Activated gamma-delta T cell (primary cell): ENCODE data around the gene TNPO3.
"Not testable (repeated sequence)": the region's sequence is repeated elsewhere in the genome, so short reads cannot be mapped to it uniquely, and the experiment has no call there.

Experiments used
- DNase-seq: peaks from one replicate; lab custom pipeline; 2025; lab: John Stamatoyannopoulos, UW

Gene TNPO3

DNA sequence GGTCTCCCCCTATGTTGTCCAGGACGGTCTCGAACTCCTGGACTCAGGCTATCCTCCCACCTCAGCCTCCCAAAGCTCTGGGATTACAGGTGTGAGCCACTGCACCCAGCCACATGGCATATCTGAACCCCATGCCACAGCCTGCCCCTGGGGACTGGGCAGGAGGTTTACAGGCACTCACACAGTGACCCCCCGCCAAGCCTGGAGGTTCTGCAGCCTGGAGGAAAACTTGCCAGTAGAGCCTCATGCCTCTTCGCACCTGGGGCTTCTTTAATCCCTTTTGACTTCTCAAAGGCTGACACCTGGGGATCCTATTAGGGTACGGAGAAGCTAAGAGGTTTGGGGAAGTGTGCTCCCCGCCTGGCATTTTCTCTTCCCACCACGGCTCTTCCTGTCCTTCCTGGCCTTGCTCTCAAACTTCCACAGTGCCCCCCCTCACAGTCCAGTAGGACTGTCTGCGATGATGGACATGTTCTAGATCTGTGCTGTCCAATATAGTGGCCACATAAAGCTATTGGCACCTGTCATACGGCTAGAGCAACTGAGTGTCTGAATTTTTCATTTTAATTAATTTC lies 133.0 kb downstream of the TNPO3 start:
- DNase-seq, result no peak

- no peak for DNase-seq
Measured at GRCh38 chr7:128920913-128921582, 133.9 kb downstream of the TNPO3 start.

DNA sequence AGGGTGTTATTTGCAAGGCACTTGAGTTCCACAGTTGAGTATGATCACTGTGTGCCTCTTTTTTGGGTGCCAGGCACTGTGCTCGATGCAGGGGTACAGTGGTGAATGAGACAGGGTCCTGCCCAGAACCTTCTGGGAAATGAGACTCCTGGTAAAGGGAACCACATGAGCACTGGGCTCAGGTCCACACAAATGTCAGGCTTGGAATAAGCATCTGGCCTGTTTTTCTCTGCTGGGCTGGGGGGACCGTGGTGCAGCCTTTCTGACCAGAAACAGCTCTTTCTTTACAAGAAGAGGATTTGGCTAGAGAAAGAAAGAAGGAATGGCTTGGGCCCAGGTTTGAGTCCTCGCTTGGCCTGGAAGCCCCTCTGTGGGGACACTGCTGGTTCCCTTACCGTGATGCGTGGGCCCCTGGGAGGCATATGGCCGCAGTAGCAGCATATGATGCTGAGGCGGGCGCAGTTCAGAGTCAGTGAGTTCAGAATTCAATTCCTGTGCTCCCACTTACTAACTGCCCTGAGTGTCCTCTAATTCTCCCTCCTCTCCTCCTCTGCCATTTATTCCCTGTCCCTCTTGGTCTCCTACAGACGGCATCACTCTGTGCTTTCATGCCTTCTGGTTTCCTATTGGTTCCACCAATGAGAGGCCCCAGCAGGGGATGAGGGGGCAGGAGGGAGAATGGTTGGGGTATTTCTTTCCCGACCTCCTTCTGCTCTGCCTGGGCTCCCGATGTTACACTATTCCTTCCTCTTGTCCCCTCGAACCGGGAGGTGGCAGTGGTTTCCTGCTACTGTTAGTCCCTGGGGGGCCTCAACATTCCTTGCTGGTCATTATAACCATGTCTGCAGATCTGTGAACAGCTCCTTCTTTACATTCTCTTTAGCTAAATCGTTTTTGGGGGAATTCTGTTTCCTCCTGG lies 134.8 kb downstream of the TNPO3 start:
- no peak for DNase-seq

GRCh38 chr7:128919241-128919640 lies 135.7 kb downstream of the TNPO3 start:
- no peak for DNase-seq

DNA sequence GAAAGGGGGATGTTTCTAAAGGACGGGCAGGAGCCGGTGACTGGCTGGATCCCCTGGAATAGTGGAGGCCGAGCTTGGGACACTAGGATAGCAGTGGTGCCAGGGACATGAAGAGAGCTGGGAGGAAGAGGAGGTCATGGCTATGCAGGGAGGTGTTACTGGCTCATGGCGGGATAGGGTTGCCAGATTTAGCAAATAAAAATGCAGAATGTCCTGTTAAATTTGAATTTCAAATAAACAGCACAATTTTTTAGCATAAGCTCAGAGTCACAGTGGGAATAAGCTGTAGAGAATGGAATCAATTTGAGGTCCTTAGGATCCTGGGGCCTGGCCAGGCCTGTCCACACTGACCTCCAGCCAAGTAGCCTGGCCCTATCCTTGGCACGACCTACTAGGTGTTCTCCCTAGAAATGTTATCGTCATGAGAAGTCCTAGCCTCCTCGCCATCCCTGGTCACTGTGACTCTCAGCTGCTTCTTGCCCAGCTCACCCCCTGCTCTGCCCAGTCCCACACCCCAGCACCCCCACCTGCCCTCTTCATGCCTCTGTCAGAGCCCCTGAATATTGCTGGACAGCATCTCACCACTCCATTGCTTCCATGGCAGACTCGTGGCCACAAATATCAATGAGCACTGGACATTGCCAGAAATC lies 136.8 kb downstream of the TNPO3 start:
- no peak for DNase-seq

GRCh38 chr7:128917122-128917521 lies 137.8 kb downstream of the TNPO3 start:
- no peak for DNase-seq

- DNase-seq, result no peak
Measured at GRCh38 chr7:128916643-128916915, 138.3 kb downstream of the TNPO3 start.

DNA sequence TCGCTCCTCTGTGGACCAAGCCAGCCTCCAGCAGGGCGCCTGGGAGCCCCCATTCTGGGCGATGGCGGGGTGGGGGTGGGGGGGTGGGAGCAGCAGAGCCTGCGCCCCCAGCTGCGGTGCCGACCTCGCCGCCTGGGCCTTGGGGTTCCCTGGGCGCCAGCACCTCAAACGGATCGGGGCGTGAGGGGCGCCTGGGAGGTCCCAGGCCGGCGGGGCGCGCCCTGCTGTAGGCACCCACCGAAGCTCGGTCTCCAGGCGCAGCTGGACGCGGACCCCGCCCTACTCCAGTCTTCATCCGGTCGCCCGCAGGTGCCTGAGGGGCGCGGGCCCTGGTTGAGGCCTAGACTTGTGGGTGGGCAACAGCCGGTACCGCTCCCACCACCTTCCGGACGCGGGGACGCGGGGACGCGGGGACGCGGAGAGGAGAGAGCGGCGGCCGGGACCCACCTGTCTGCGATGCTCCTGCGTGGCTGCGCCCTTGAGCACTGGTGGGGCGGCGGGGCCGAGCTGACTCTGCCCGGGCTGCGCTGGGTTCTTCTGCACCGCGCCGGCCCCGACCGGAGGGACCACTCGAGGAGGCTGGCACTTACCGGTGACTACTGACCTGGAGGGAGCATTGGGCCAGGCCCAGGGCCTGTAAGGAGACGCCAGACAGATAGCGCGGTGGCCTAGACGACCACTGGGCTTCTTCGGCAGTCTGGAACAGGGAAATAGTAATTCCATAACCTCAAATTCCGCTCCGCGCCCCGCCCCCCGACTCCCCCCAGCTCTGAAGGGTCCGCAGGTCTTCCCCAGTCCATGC lies 138.9 kb downstream of the TNPO3 start:
- no peak for DNase-seq

GRCh38 chr7:128915271-128915819 lies 139.6 kb downstream of the TNPO3 start:
- DNase-seq, result no peak

- DNase-seq, result no peak
Measured at GRCh38 chr7:128914566-128915151, 140.3 kb downstream of the TNPO3 start.

DNA sequence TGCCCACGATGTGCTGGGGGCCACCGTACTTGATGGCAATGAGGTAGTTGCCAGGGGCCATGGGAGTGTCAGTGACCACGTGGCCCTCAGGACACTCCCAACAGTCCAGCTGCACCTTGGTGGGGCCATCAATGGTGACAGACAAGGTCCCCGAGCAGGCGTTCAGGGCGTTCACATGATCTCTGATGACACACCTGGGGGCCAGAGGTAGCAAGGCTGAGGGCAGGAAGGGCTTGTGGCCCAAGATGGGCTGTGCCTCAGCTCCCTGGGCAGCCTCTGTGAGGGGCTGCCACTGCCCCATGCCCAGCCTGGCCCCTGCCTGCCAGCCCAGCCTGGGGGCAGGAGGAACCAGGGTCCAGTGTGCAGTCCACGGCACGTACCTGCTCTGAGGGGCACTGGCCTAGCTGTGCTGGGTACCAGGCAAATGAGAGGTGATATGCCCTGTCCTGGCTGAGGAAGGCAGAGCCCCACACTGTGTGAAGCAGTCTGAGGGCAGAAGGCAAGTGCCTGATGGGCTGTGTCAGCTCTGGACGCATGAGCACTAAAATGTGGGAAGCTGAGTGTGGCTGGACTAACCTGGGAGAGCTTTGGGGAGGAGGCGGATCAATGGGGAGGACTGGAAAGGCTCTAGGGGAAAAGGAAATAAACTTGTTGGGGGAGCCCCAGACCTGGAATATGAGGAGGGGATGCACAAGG lies 140.9 kb downstream of the TNPO3 start:
- DNase-seq, result no peak

DNA sequence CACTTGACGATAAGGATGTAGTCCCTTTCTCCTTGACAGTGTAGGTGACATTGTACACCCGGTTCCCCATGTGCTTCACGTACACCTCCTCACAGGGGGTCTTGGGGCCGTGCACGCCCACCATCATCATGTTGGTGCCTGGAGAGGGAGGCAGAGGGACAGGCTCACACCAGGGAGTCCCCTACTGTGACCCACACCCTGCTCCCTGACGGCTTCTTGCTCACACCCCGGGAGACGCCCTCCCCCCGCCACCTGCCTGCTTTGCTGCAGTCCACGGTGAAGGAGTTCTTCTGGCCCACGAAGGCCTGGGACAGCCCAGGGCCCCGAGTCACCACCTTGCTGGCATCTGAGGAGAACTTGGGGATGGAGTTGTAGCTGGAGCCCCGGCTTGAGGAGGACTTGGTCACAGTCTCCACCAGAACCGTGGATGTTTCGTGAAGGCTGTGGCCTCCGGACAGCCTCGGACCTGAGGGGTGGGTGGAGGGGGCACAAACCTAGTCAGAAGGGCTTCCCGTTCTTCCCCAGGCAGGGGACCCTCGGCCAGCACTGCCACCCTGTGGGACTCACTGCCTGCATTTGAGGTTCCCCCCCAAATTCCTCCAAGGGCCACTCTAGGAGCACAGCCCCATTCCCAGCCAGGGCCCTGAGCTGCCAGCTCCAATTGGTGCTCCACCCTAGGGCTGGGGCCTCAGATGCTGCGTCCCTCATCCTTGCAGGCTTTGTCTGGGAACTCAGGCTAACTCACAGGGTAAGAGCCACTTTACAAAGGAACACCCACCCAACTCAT lies 142.0 kb downstream of the TNPO3 start:
- not testable (repeated sequence) for DNase-seq

- DNase-seq, result no peak
Measured at GRCh38 chr7:128912281-128912680, 142.6 kb downstream of the TNPO3 start.

- DNase-seq, result no peak
Measured at GRCh38 chr7:128911423-128912031, 143.4 kb downstream of the TNPO3 start.

GRCh38 chr7:128910569-128910945 lies 144.4 kb downstream of the TNPO3 start, which contains the start of gene KCP:
KCP (minus strand) TSS chr7:128910709; CDS start chr7:128910676, 33 bp downstream.
- DNase-seq, result no peak

- no peak for DNase-seq
Measured at GRCh38 chr7:128909625-128910568, 145.0 kb downstream of the TNPO3 start.

GRCh38 chr7:128908750-128909624 lies 145.9 kb downstream of the TNPO3 start:
- no peak for DNase-seq
